ENCODE results near the gene PTPRG.

GRCh38 chr3:61793521-61793920 is 232.2 kb downstream of the PTPRG start:
- no peak for TF ChIP-seq CTCF (IDR thresholded peaks at IDR 0.05; ENCODE audit: low read depth, low read length)
- TF ChIP-seq EZH2phosphoT487 (IDR thresholded peaks at IDR 0.05; ENCODE audit: low read depth) = no peak

All from OCI-LY3 (cell line).